GM23338 (cell line): ENCODE measurements around the gene CLPTM1L.
"Not testable (repeated sequence)": the region's sequence is repeated elsewhere in the genome, so short reads cannot be mapped to it uniquely, and the experiment has no call there.

Experiments
- CREB1 ChIP-seq: fragments of 250-450 bp; sonication (Bioruptor Pico); IDR thresholded peaks from 2 replicates; pipeline ENCODE4 v1.5.0; 2020; ENCODE audit warnings: low read depth, mild to moderate bottlenecking, moderate library complexity
- ETS1 ChIP-seq: IDR thresholded peaks from 2 replicates; pipeline ENCODE4 v1.6.1; 2016; ENCODE audit warnings: antibody characterized with exemption
- EZH2 ChIP-seq: fragments of 200-600 bp; sonication (generic); IDR thresholded peaks from one replicate; pipeline ENCODE4 v1.8.0; 2017; ENCODE audit warnings: antibody characterized with exemption, mild to moderate bottlenecking, low read depth; ENCODE audit not compliant: unreplicated experiment
- EZH2phosphoT487 ChIP-seq: fragments of 200-600 bp; sonication (generic); IDR thresholded peaks from one replicate; pipeline ENCODE4 v1.8.1; 2018; ENCODE audit warnings: antibody characterized with exemption; ENCODE audit not compliant: unreplicated experiment
- POLR2AphosphoS5 ChIP-seq: IDR thresholded peaks from 2 replicates; pipeline ENCODE4 v1.6.1; 2016; ENCODE audit warnings: antibody characterized with exemption, low read depth
- ZNF114 ChIP-seq: fragments of 250-450 bp; sonication (Bioruptor Pico); IDR thresholded peaks from 2 replicates; pipeline ENCODE4 v1.5.0; 2020; ENCODE audit warnings: mild to moderate bottlenecking, moderate library complexity
- ZNF331 ChIP-seq: fragments of 250-450 bp; sonication (Bioruptor Pico); IDR thresholded peaks from 2 replicates; pipeline ENCODE4 v1.5.0; 2020; ENCODE audit warnings: low read depth, mild to moderate bottlenecking, moderate library complexity
- TF ChIP-seq, protein P1 (sequence below), 2 experiments: fragments of 200-600 bp in 1 of 2; sonication (generic) in 1 of 2; conservative IDR thresholded peaks; 2 replicates each; pipeline versions ENCODE4 v1.5.1 to v1.6.1; 2016 to 2017; ENCODE audit warnings: antibody characterized with exemption in 2 of 2, low read depth in 2 of 2, mild to moderate bottlenecking in 2 of 2, moderate library complexity in 1 of 2
- TF ChIP-seq, protein P2 (sequence below): fragments of 250-450 bp; sonication (Bioruptor Pico); IDR thresholded peaks from 2 replicates; pipeline ENCODE4 v1.5.0; 2020; ENCODE audit warnings: mild to moderate bottlenecking, moderate library complexity

GRCh38 chr5:1342711-1343110 lies 2.2 kb downstream of the CLPTM1L start:
- not testable (repeated sequence) for TF ChIP-seq ETS1; POLR2AphosphoS5; EZH2; EZH2phosphoT487; ZNF331 (CRISPR knock-in tag); ZNF114 (CRISPR knock-in tag); CREB1 (CRISPR knock-in tag)
- TF ChIP-seq, protein P1, sequence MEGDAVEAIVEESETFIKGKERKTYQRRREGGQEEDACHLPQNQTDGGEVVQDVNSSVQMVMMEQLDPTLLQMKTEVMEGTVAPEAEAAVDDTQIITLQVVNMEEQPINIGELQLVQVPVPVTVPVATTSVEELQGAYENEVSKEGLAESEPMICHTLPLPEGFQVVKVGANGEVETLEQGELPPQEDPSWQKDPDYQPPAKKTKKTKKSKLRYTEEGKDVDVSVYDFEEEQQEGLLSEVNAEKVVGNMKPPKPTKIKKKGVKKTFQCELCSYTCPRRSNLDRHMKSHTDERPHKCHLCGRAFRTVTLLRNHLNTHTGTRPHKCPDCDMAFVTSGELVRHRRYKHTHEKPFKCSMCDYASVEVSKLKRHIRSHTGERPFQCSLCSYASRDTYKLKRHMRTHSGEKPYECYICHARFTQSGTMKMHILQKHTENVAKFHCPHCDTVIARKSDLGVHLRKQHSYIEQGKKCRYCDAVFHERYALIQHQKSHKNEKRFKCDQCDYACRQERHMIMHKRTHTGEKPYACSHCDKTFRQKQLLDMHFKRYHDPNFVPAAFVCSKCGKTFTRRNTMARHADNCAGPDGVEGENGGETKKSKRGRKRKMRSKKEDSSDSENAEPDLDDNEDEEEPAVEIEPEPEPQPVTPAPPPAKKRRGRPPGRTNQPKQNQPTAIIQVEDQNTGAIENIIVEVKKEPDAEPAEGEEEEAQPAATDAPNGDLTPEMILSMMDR (conservative IDR thresholded peaks at IDR 0.05; ENCODE audit: low read depth in 2 of 2): not testable (repeated sequence)
- TF ChIP-seq, protein P2, sequence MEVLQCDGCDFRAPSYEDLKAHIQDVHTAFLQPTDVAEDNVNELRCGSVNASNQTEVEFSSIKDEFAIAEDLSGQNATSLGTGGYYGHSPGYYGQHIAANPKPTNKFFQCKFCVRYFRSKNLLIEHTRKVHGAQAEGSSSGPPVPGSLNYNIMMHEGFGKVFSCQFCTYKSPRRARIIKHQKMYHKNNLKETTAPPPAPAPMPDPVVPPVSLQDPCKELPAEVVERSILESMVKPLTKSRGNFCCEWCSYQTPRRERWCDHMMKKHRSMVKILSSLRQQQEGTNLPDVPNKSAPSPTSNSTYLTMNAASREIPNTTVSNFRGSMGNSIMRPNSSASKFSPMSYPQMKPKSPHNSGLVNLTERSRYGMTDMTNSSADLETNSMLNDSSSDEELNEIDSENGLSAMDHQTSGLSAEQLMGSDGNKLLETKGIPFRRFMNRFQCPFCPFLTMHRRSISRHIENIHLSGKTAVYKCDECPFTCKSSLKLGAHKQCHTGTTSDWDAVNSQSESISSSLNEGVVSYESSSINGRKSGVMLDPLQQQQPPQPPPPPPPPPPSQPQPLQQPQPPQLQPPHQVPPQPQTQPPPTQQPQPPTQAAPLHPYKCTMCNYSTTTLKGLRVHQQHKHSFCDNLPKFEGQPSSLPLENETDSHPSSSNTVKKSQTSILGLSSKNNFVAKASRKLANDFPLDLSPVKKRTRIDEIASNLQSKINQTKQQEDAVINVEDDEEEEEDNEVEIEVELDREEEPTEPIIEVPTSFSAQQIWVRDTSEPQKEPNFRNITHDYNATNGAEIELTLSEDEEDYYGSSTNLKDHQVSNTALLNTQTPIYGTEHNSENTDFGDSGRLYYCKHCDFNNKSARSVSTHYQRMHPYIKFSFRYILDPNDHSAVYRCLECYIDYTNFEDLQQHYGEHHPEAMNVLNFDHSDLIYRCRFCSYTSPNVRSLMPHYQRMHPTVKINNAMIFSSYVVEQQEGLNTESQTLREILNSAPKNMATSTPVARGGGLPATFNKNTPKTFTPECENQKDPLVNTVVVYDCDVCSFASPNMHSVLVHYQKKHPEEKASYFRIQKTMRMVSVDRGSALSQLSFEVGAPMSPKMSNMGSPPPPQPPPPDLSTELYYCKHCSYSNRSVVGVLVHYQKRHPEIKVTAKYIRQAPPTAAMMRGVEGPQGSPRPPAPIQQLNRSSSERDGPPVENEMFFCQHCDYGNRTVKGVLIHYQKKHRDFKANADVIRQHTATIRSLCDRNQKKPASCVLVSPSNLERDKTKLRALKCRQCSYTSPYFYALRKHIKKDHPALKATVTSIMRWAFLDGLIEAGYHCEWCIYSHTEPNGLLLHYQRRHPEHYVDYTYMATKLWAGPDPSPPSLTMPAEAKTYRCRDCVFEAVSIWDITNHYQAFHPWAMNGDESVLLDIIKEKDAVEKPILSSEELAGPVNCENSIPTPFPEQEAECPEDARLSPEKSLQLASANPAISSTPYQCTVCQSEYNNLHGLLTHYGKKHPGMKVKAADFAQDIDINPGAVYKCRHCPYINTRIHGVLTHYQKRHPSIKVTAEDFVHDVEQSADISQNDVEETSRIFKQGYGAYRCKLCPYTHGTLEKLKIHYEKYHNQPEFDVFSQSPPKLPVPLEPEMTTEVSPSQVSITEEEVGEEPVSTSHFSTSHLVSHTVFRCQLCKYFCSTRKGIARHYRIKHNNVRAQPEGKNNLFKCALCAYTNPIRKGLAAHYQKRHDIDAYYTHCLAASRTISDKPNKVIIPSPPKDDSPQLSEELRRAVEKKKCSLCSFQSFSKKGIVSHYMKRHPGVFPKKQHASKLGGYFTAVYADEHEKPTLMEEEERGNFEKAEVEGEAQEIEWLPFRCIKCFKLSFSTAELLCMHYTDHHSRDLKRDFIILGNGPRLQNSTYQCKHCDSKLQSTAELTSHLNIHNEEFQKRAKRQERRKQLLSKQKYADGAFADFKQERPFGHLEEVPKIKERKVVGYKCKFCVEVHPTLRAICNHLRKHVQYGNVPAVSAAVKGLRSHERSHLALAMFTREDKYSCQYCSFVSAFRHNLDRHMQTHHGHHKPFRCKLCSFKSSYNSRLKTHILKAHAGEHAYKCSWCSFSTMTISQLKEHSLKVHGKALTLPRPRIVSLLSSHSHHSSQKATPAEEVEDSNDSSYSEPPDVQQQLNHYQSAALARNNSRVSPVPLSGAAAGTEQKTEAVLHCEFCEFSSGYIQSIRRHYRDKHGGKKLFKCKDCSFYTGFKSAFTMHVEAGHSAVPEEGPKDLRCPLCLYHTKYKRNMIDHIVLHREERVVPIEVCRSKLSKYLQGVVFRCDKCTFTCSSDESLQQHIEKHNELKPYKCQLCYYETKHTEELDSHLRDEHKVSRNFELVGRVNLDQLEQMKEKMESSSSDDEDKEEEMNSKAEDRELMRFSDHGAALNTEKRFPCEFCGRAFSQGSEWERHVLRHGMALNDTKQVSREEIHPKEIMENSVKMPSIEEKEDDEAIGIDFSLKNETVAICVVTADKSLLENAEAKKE (CRISPR knock-in tag): not testable (repeated sequence)
